Esophagus squamous epithelium (tissue), 4 donors: ENCODE data around the gene GAA.

Experiments used
- CTCF ChIP-seq, 6 experiments: fragments of 450-650 bp in 4 of 6; fragments of 200-600 bp in 2 of 6; sonication (generic) in 2 of 6; IDR thresholded peaks; one replicate each; pipeline ENCODE4 v1.5.1; 2016 to 2019; ENCODE audit warnings: antibody characterized with exemption in 6 of 6, mild to moderate bottlenecking in 4 of 6, moderate library complexity in 4 of 6
- POLR2A ChIP-seq, 4 donors: fragments of 450-650 bp; IDR thresholded peaks; one replicate each; pipeline ENCODE4 v1.6.1; 2017; ENCODE audit warnings: antibody characterized with exemption in 4 of 4, mild to moderate bottlenecking in 4 of 4, moderate library complexity in 3 of 4

- TF ChIP-seq CTCF (IDR thresholded peaks at IDR 0.05) (no peak), POLR2A (IDR thresholded peaks at IDR 0.05) (no peak)
These were observed 15.6 kb downstream of the GAA start for GRCh38 chr17:80116921-80117380.
